GM18867 (cell line): ENCODE measurements around the gene HIVEP2.

Experiments
- ATAC-seq: cut with Tn5 transposase; IDR thresholded peaks from one replicate; pipeline ENCODE4 v1.9.1; 2021; ENCODE audit warnings: mild to moderate bottlenecking, moderate library complexity; ENCODE audit not compliant: unreplicated experiment

The HIVEP2 gene

DNA sequence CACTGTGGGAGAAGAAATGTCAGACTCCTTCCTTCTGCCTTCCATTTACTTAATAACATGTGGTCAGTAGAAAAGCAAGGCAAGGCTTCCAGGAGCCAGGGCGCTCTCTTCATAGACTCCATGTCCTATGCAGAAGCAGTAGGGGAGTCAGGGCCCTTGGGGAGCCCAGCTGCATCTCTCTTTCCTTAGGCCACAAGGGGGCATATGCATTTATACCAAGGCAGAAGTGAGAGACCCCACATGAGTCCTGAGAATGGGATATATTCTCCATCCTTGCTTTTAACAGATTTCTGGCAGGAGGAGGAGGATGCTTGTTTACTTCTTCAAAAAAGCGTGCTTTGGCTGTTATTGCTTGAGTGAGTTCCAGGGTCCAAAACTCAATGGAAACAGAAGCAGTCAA is 198.5 kb downstream of the HIVEP2 start:
- ATAC-seq, result peak; percentile 83

GRCh38 chr6:142744836-142745235 is 200.1 kb downstream of the HIVEP2 start:
- no peak for ATAC-seq

GRCh38 chr6:142740449-142740848 is 204.5 kb downstream of the HIVEP2 start:
- no peak for ATAC-seq

DNA sequence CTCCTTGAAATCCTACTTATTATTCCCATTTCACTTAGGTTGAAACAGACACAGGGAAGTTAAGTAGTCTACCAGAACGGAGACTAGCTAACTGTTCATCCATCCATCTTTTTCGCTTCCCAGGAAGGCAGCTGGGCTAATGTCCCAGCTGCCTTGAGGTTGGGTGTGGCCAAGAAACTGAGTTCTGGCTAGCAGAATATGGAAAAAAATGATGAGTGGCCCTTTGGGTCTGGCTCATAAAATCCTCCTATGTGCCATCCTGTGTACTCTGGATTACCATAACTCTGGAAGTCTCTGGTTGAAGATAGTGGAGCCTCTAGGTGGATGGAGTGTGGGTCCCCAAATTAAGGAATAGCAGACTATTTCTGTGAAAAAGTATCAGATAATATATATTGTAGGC is 206.2 kb downstream of the HIVEP2 start:
- no peak for ATAC-seq

DNA sequence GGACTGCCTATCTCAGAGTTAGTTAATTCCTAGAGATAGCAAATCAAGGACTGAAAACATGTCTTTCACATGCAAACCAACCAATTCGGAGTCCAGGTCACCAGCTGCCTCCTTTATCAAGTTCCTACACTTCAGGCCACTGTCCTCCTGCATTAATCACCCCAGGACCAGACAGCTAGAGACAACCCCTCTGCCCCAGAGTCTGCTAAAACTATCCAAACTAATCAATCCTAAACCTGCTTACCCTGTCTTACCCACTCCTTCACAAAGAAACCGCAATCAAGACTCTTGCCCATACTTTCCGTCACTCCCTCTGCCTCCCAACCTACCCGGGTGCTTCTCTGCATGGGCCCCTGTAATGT is 207.0 kb downstream of the HIVEP2 start:
- no peak for ATAC-seq

GRCh38 chr6:142737368-142738034 is 207.5 kb downstream of the HIVEP2 start:
- ATAC-seq, result no peak

DNA sequence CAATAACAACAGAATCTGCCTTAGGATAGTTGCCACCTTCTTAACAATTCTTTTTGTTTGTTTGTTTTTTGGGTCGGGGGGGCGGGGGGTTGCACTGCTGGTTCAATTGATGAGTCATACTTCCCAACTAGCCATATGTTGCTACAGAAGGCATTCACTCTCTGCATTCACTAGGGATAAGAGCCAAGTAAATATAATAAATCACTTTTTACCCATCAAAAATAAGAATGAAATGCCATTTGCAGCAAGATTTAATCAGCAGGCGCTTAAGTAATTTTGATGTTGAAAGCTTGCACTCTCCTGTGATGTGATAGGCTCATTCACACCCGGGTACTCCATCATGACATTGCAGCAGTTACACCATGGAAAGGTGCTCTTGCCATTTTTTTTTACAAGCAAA is 209.8 kb downstream of the HIVEP2 start:
- no peak for ATAC-seq

DNA sequence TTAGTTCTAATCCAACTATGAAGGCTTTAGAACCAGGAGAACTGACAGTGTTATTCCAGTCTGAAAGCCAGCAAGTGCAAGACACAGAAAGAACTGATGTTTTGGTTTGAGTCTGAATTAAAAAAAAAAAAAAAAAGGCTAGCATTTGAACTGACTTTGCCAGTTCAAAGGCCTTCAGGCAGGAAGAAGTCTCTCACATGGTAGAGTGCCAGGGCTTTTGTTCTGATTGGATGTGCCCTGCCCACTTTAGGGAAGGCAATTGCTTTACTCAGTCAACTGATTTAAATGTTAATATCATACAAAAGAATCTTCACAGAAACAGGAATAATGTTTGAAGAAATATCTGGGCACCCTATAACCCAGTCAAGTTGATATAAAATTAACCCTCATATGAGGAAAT is 212.2 kb downstream of the HIVEP2 start:
- ATAC-seq, result no peak

GRCh38 chr6:142731611-142732010 is 213.4 kb downstream of the HIVEP2 start:
- ATAC-seq, result no peak

DNA sequence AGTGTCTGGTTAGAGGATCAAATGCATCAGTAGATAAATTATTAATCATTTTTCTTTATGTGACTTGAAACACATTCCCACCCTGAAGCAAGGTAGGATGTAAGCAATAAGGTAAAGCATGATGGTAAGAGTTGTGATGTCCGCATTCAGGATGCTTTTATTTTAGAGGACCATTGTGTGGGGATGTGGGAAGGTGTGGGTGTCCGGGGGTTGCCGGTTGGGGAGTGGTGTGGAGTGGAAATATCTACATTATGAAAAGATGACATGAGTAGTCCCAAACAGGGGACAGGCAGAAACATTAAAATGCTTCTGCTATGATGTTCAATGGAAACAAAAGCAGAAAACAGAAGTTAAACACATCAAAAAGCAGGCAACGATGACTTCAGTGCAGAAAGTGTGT is 215.4 kb downstream of the HIVEP2 start:
- ATAC-seq, result no peak

DNA sequence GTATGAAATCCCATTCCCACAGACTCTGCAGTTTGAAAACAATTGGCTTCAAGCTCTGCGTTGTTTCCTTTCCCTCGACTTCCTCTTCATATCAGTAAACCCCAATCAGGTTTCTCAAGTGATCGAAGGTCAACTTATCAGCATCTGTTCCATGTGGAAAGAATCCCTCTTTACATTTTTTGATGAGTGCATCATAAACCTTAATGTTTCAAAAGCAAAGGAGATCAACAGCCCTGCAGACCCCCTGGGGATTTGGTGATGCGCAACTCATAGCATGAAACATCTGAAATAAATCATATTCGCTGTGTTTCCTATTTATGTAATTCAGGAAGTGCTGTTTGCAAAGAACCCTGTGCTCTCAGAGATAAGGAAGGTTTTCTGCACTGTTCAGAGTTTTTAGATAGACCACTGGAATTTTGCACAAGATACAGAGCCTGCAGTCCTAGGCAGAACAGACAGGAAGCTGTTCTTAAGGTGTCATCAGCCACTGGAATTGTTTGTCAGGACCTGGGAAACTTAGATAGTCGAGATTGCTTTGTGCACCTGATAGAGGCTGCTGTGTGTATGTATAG is 216.0 kb downstream of the HIVEP2 start:
- ATAC-seq, result no peak

DNA sequence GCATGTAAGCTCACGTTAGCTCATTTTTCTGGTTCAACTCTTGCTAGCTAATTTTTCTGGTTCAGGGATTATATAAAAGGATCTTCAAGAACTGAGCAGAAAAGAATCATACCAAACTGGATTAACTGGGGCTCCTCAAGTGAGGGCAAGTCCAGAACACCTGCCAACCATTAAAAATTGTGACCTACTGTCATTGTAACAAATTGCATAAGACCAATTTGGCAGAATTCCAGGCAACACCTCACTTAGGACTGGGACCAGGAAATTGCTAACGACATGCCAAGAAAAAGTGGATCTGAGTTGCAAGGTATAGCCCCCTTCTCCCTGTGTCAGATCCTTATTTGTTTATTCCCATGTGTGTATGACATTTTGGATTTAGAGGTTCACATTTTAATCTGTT is 216.6 kb downstream of the HIVEP2 start:
- ATAC-seq, result no peak

DNA sequence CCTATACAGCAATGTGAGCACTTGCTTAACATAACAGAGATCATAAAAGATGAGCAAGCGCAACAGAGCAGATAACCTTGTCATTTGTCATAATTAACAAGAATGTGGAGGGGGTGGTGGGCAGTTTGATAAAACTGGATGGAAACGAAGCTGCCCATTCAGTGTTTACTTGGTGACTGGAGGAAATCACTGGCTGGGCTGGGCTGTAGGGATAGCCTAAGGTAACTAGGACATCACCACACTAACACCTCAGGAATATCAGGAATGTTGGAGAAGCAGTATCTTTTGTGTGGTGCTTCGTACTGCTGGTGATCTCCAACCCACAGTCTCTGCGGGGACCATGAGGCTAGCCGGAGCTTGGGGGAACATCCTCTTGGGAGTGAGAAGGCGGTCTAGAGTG is 218.4 kb downstream of the HIVEP2 start:
- ATAC-seq, result no peak

- ATAC-seq, result no peak
Observed at GRCh38 chr6:142725024-142725770, 219.8 kb downstream of the HIVEP2 start.

GRCh38 chr6:142722841-142723240 is 222.1 kb downstream of the HIVEP2 start:
- no peak for ATAC-seq

GRCh38 chr6:142722012-142722411 is 223.0 kb downstream of the HIVEP2 start:
- no peak for ATAC-seq

- no peak for ATAC-seq
Observed at GRCh38 chr6:142721215-142721920, 223.6 kb downstream of the HIVEP2 start.

- no peak for ATAC-seq
Observed at GRCh38 chr6:142718667-142719191, 226.2 kb downstream of the HIVEP2 start.

GRCh38 chr6:142716097-142716496 is 228.9 kb downstream of the HIVEP2 start:
- no peak for ATAC-seq

DNA sequence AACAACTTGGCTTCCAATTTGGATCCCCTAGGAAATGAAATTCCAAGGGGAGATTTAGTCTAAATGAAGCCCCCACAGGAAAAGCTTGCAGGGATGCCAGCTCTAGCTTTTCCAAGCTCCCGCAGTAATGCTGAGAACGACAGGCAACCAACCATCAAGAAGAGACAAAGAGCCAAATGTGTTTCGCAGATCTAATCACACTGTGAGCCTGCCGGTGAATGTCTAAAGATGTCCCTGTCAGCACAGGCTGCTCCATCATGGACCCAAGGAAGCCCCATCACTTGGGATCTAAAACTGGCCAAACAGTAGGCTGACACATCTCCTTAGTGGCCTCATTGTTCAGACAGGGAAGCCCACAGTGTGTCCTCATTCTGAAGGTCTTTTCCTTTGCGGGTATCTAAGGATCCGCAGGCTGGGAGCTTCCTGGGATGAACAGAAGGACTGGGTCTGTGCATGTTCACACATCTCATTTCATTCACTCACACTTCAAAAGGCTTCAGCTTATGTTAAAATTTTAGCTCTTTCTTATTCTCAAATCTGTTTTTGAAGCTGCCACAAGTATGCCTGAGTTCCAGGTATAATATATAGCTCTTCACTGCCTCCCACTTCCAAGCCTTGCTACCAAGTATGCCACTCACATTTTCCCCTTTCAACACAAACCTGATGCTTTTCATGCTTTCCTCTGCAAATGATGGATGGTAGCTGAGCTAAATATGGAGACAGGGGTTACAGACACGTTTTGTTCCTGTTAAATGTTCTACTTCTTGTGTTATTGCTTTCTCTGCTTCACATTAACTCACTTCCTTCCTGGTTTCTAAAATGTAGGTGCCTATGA is 229.8 kb downstream of the HIVEP2 start:
- no peak for ATAC-seq

GRCh38 chr6:142713959-142714358 is 231.0 kb downstream of the HIVEP2 start:
- no peak for ATAC-seq
